ENCODE results near the gene ANKRD28.

DNA sequence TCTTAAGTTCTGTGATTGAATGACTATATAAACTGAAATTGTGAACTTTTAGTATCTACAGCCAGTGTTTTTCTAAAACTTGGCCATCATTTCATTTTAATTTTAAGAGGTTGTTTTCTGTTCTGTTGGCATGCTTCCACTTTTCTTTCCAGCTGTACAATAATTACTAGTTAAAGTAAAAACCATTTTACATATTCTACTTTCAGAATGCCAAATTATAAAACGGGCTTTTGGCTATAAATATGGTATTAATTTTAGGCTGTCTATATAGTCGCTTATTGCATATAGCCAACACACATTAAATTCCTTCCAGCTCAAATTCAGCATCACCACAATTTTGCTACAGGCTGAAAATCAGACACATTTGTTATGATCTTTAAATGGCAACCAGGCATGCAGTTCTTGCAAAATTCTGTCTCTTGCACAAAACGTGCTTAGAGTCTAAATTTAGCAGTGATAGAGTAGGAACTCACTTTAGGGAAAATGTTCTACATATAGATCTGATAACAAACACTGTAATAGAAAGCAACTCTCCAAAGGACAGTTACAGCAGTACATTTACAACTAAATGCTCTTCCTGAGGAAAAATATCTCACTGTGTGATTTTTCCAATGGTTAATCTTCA is 115.1 kb downstream of the ANKRD28 start:
- TF ChIP-seq POLR2A (IDR thresholded peaks at IDR 0.05; ENCODE audit: low read depth, low read length) (no peak), POLR2AphosphoS5 (IDR thresholded peaks at IDR 0.05; ENCODE audit: low read depth, low read length) (no peak), TAF1 (IDR thresholded peaks at IDR 0.05; ENCODE audit: borderline replicate concordance, low read depth, low read length) (no peak)
